ENCODE results near the gene PMM2. TPM values are rescaled to one million over a fixed set of nuclear protein-coding genes. Genes with fewer than 3 reads are reported as not detected.

Gene PMM2
- polyA plus RNA-seq, 1 donor (not counting 4 experiments of a cell fraction or from before 2014, with no cell fraction given), result 38.6 TPM

DNA sequence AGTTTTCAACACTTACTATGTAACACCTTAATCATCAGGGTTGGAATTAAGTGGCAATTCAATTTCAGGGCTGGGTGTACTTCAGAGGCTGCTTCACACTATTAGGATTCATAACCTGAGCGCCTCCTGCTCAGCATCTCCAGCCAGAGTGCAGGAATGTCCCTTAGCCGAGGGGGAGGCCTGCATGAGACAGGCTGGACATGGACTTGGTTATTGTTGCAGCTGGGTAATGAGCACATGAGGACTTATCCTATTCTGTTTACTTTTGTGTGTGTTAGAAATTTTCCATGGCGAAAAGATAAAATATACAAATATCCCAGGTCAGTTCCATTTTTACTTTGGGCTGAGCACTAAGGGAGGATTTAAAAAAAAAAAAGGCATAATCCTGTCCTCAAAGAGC, 10.4 kb downstream of the PMM2 start:
- Histone ChIP-seq H3K36me3 (ENCODE audit: control insufficient read depth in 2 of 2, extremely low read depth in 1 of 2, insufficient read depth in 2 of 2, low read length in 2 of 2) (peaks cover 36 to 51% of the 10 kb centered on the region in 2 experiments), H3K27ac (ENCODE audit: control insufficient read depth, insufficient read depth, low read length) (no peak overlapping the region), H3K9ac (ENCODE audit: control insufficient read depth, extremely low read depth, insufficient read depth, low read length) (no peak overlapping the region), H3K27me3 (ENCODE audit: control insufficient read depth, extremely low read depth, insufficient read depth, low read length) (no peaks in the 10 kb centered on the region), H3K4me3 (ENCODE audit: control insufficient read depth in 2 of 3, extremely low read depth in 1 of 3, insufficient read depth in 2 of 3, low read depth in 1 of 3, low read length in 3 of 3) (no peak overlapping the region), H3K4me2 (ENCODE audit: control insufficient read depth, extremely low read depth, insufficient read depth, low read depth, low read length) (no peak overlapping the region), H3K79me2 (ENCODE audit: control insufficient read depth, insufficient read depth, low read length) (peaks cover 39% of the 10 kb centered on the region), H2AFZ (ENCODE audit: control insufficient read depth, low read length) (no peak overlapping the region), H3K9me3 (ENCODE audit: control insufficient read depth, low read depth, low read length) (no peaks in the 10 kb centered on the region), H3K4me1 (ENCODE audit: control insufficient read depth, extremely low read depth, insufficient read depth, low read length) (no peaks in the 10 kb centered on the region), H3K9me1 (ENCODE audit: control insufficient read depth, extremely low read depth, insufficient read depth, low read length) (no peaks in the 10 kb centered on the region), H4K20me1 (ENCODE audit: control insufficient read depth, extremely low read depth, insufficient read depth, low read length) (peaks cover 3% of the 10 kb centered on the region)
- DNase-seq (ENCODE audit: low read depth, low spot score) (no peak), FAIRE-seq (no peak)
- dilution Hi-C loops (cut with MboI; ENCODE audit: extremely low pct_ligation_motif_present, low sequenced_read_pairs), result no loop called here
- no peak for TF ChIP-seq EZH2 (IDR thresholded peaks at IDR 0.05; ENCODE audit: low read length)
- TF ChIP-seq, protein P1, sequence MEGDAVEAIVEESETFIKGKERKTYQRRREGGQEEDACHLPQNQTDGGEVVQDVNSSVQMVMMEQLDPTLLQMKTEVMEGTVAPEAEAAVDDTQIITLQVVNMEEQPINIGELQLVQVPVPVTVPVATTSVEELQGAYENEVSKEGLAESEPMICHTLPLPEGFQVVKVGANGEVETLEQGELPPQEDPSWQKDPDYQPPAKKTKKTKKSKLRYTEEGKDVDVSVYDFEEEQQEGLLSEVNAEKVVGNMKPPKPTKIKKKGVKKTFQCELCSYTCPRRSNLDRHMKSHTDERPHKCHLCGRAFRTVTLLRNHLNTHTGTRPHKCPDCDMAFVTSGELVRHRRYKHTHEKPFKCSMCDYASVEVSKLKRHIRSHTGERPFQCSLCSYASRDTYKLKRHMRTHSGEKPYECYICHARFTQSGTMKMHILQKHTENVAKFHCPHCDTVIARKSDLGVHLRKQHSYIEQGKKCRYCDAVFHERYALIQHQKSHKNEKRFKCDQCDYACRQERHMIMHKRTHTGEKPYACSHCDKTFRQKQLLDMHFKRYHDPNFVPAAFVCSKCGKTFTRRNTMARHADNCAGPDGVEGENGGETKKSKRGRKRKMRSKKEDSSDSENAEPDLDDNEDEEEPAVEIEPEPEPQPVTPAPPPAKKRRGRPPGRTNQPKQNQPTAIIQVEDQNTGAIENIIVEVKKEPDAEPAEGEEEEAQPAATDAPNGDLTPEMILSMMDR (optimal IDR thresholded peaks at IDR 0.05 in 1 of 3, IDR thresholded peaks at IDR 0.05 in 1 of 3, conservative IDR thresholded peaks at IDR 0.05 in 1 of 3; ENCODE audit: extremely low read depth in 1 of 3, insufficient read depth in 2 of 3, low read length in 3 of 3), result no peak

DNA sequence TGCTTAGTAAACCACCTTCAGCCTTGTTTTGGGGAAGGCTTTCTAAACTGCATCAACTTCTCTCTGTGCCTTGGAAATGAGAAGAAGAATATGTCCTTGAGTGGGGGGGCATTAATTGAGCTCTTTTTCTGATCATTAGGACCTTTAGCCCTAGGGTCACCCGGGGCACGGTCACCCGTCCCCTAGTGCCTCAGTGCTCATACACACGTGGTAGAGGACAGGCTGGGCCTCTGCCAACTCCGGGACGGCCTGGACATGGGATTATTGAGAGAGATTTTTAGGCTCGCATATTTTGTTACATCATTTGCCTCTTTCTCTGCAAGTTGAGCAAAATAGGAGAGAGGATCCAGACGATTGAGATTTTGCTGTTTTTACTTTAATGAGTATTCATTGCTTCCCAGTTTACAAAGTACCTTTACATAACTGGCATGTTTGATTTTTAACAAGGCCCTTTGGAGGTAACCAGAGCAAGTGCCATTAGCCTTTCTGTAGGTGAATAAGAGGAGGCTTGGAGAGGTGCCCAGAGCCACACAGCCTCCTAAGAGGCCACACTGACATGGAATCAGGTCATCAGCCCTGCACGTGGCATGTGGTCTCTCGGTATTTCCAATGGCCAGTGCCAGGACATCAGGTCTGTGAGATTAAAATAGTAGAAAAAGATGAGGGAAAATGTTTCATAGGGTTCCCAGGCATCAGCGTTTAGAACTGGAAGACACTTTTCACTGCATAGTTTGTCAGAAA, 11.1 kb downstream of the PMM2 start:
- Histone ChIP-seq H4K20me1 (ENCODE audit: control insufficient read depth, extremely low read depth, insufficient read depth, low read length) (peaks cover 3% of the 10 kb centered on the region), H3K4me2 (ENCODE audit: control insufficient read depth, extremely low read depth, insufficient read depth, low read depth, low read length) (no peak overlapping the region), H3K9ac (ENCODE audit: control insufficient read depth, extremely low read depth, insufficient read depth, low read length) (no peak overlapping the region), H3K9me3 (ENCODE audit: control insufficient read depth, low read depth, low read length) (no peaks in the 10 kb centered on the region), H3K79me2 (ENCODE audit: control insufficient read depth, insufficient read depth, low read length) (peaks cover 32% of the 10 kb centered on the region), H3K9me1 (ENCODE audit: control insufficient read depth, extremely low read depth, insufficient read depth, low read length) (no peaks in the 10 kb centered on the region), H3K27me3 (ENCODE audit: control insufficient read depth, extremely low read depth, insufficient read depth, low read length) (no peaks in the 10 kb centered on the region), H3K36me3 (ENCODE audit: control insufficient read depth in 2 of 2, extremely low read depth in 1 of 2, insufficient read depth in 2 of 2, low read length in 2 of 2) (peaks cover 38 to 52% of the 10 kb centered on the region in 2 experiments), H3K27ac (ENCODE audit: control insufficient read depth, insufficient read depth, low read length) (no peak overlapping the region), H2AFZ (ENCODE audit: control insufficient read depth, low read length) (no peak overlapping the region), H3K4me3 (ENCODE audit: control insufficient read depth in 2 of 3, extremely low read depth in 1 of 3, insufficient read depth in 2 of 3, low read depth in 1 of 3, low read length in 3 of 3) (no peak overlapping the region), H3K4me1 (ENCODE audit: control insufficient read depth, extremely low read depth, insufficient read depth, low read length) (no peaks in the 10 kb centered on the region)
- FAIRE-seq (no peak), DNase-seq (ENCODE audit: low read depth, low spot score) (no peak)
- TF ChIP-seq, protein P1 (optimal IDR thresholded peaks at IDR 0.05 in 1 of 3, IDR thresholded peaks at IDR 0.05 in 1 of 3, conservative IDR thresholded peaks at IDR 0.05 in 1 of 3; ENCODE audit: extremely low read depth in 1 of 3, insufficient read depth in 2 of 3, low read length in 3 of 3), result no peak
- TF ChIP-seq EZH2 (IDR thresholded peaks at IDR 0.05; ENCODE audit: low read length), result no peak
- dilution Hi-C loops (cut with MboI; ENCODE audit: extremely low pct_ligation_motif_present, low sequenced_read_pairs), result no loop called here

Data from keratinocyte (primary cell).